ENCODE data around the gene SLC2A4RG.
"Not testable (repeated sequence)": the region's sequence is repeated elsewhere in the genome, so short reads cannot be mapped to it uniquely, and the experiment has no call there.

SLC2A4RG gene

GRCh38 chr20:63722967-63723622, 16.5 kb upstream of the SLC2A4RG start:
- peaks cover 3 to 11% of the 10 kb centered on the region in 2 donors for H3K9me3 Mint-ChIP-seq
- peak overlapping the region; percentile 7 for H3K27ac Mint-ChIP-seq
- peaks cover 7 to 22% of the 10 kb centered on the region in 2 donors for H3K4me1 Mint-ChIP-seq
- not testable (repeated sequence) for DNase-seq; ATAC-seq (replicated peaks); H3K4me3 Mint-ChIP-seq; H3K27me3 Mint-ChIP-seq
- H3K36me3 Mint-ChIP-seq, result peaks cover 57 to 64% of the 10 kb centered on the region in 2 donors

- H3K27me3 Mint-ChIP-seq; H3K9me3 Mint-ChIP-seq; H3K27ac Mint-ChIP-seq; DNase-seq; ATAC-seq (replicated peaks); H3K4me3 Mint-ChIP-seq: not testable (repeated sequence)
- peaks cover 33 to 45% of the 10 kb centered on the region in 2 donors for H3K36me3 Mint-ChIP-seq
- H3K4me1 Mint-ChIP-seq, result peaks cover 22 to 36% of the 10 kb centered on the region in 2 donors
Measured at GRCh38 chr20:63730189-63730733, 9.3 kb upstream of the SLC2A4RG start.

GRCh38 chr20:63731410-63731809, 8.2 kb upstream of the SLC2A4RG start:
- H3K27me3 Mint-ChIP-seq, result no peaks in the 10 kb centered on the region
- no peaks in the 10 kb centered on the region for H3K9me3 Mint-ChIP-seq
- no peak overlapping the region for H3K27ac Mint-ChIP-seq
- H3K4me3 Mint-ChIP-seq, result no peak overlapping the region
- peaks cover 35 to 48% of the 10 kb centered on the region in 2 donors for H3K36me3 Mint-ChIP-seq
- no peak for ATAC-seq (replicated peaks)
- peaks cover 29 to 47% of the 10 kb centered on the region in 2 donors for H3K4me1 Mint-ChIP-seq
- DNase-seq, result no peak

- Mint-ChIP-seq H3K36me3 (peaks cover 28 to 41% of the 10 kb centered on the region in 2 donors), H3K4me3 (no peak overlapping the region), H3K4me1 (peaks cover 34 to 48% of the 10 kb centered on the region in 2 donors), H3K9me3 (no peaks in the 10 kb centered on the region), H3K27me3 (no peaks in the 10 kb centered on the region), H3K27ac (no peak overlapping the region)
- ATAC-seq (replicated peaks) (no peak), DNase-seq (no peak)
Measured at GRCh38 chr20:63732118-63733095, 7.2 kb upstream of the SLC2A4RG start.

- Mint-ChIP-seq H3K9me3 (no peaks in the 10 kb centered on the region), H3K4me1 (peaks cover 34 to 44% of the 10 kb centered on the region in 2 donors), H3K27me3 (no peaks in the 10 kb centered on the region), H3K36me3 (peaks cover 28 to 41% of the 10 kb centered on the region in 2 donors), H3K27ac (no peak overlapping the region), H3K4me3 (no peak overlapping the region)
- no peak for DNase-seq
- ATAC-seq (replicated peaks), result no peak
Measured at GRCh38 chr20:63733117-63733516, 6.5 kb upstream of the SLC2A4RG start.

- Mint-ChIP-seq H3K36me3 (peaks cover 24 to 36% of the 10 kb centered on the region in 2 donors), H3K27me3 (no peaks in the 10 kb centered on the region), H3K4me3 (no peak overlapping the region), H3K9me3 (no peaks in the 10 kb centered on the region), H3K4me1 (peaks cover 33 to 44% of the 10 kb centered on the region in 2 donors), H3K27ac (no peak overlapping the region)
- DNase-seq (no peak), ATAC-seq (replicated peaks) (no peak)
Measured at GRCh38 chr20:63733579-63734081, 5.9 kb upstream of the SLC2A4RG start.

GRCh38 chr20:63734111-63734945, 5.2 kb upstream of the SLC2A4RG start:
- Mint-ChIP-seq H3K27ac (peak overlapping the region; percentile 73), H3K36me3 (peaks cover 24 to 32% of the 10 kb centered on the region in 2 donors), H3K9me3 (no peaks in the 10 kb centered on the region), H3K4me3 (no peak overlapping the region), H3K27me3 (no peaks in the 10 kb centered on the region), H3K4me1 (peaks cover 29 to 40% of the 10 kb centered on the region in 2 donors)
- DNase-seq (no peak), ATAC-seq (replicated peaks) (no peak)

- no peak overlapping the region for H3K27ac Mint-ChIP-seq
- peaks cover 24 to 29% of the 10 kb centered on the region in 2 donors for H3K36me3 Mint-ChIP-seq
- H3K4me3 Mint-ChIP-seq, result peak overlapping the region in 1 of 2 donors; percentile 26
Measured at GRCh38 chr20:63734946-63735858, 4.4 kb upstream of the SLC2A4RG start.

GRCh38 chr20:63735859-63736718, 3.5 kb upstream of the SLC2A4RG start, which contains the start of gene LIME1:
Gene LIME1, plus strand, starts transcription at chr20:63736664. Its CDS starts 886 bp downstream, at chr20:63737550.
- no peaks in the 10 kb centered on the region for H3K9me3 Mint-ChIP-seq
- peak within 1 kb of the TSS; percentile 77 for H3K27ac Mint-ChIP-seq
- H3K27me3 Mint-ChIP-seq, result no peaks in the 10 kb centered on the region
- H3K4me3 Mint-ChIP-seq, result peak within 1 kb of the TSS; percentile 60 to 71
- peak; percentile 47 to 54 for ATAC-seq (replicated peaks)
- H3K4me1 Mint-ChIP-seq, result peaks cover 23 to 40% of the 10 kb centered on the region in 2 donors
- peaks cover 24 to 29% of the 10 kb centered on the region in 2 donors for H3K36me3 Mint-ChIP-seq
- peak; percentile 47 for DNase-seq

More at GRCh38 chr20:63734946-63735858, 4.4 kb upstream of the SLC2A4RG start:
- no peaks in the 10 kb centered on the region for H3K27me3 Mint-ChIP-seq
- peaks cover 25 to 36% of the 10 kb centered on the region in 2 donors for H3K4me1 Mint-ChIP-seq
- ATAC-seq (replicated peaks), result no peak
- DNase-seq, result no peak
- no peaks in the 10 kb centered on the region for H3K9me3 Mint-ChIP-seq

- peak; percentile 47 for DNase-seq
- H3K4me1 Mint-ChIP-seq, result peaks cover 23 to 45% of the 10 kb centered on the region in 2 donors
- peak; percentile 44 to 45 for ATAC-seq (replicated peaks)
- H3K27ac Mint-ChIP-seq, result peak overlapping the region; percentile 77
- no peaks in the 10 kb centered on the region for H3K27me3 Mint-ChIP-seq
- H3K9me3 Mint-ChIP-seq, result no peaks in the 10 kb centered on the region
- H3K36me3 Mint-ChIP-seq, result peaks cover 24 to 29% of the 10 kb centered on the region in 2 donors
- peak overlapping the region; percentile 60 to 71 for H3K4me3 Mint-ChIP-seq
Measured at GRCh38 chr20:63736893-63737694, 2.5 kb upstream of the SLC2A4RG start.

GRCh38 chr20:63737695-63737944, 2.0 kb upstream of the SLC2A4RG start:
- Mint-ChIP-seq H3K9me3 (no peaks in the 10 kb centered on the region), H3K27ac (no peak overlapping the region), H3K36me3 (peaks cover 24 to 29% of the 10 kb centered on the region in 2 donors), H3K4me3 (peak overlapping the region in 1 of 2 donors; percentile 62), H3K4me1 (peaks cover 23 to 45% of the 10 kb centered on the region in 2 donors), H3K27me3 (no peaks in the 10 kb centered on the region)
- ATAC-seq (replicated peaks) (no peak), DNase-seq (no peak)
